TTC549 (cell line): ENCODE measurements around the gene GYPC.
"Not testable (repeated sequence)": the region's sequence is repeated elsewhere in the genome, so short reads cannot be mapped to it uniquely, and the experiment has no call there.

Experiments used
- FAIRE-seq: peaks from 2 replicates; lab custom pipeline; 2012; peaks lifted over from hg19 to GRCh38; lab: Jason Lieb, UNC

Gene GYPC, protein sequence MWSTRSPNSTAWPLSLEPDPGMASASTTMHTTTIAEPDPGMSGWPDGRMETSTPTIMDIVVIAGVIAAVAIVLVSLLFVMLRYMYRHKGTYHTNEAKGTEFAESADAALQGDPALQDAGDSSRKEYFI

DNA sequence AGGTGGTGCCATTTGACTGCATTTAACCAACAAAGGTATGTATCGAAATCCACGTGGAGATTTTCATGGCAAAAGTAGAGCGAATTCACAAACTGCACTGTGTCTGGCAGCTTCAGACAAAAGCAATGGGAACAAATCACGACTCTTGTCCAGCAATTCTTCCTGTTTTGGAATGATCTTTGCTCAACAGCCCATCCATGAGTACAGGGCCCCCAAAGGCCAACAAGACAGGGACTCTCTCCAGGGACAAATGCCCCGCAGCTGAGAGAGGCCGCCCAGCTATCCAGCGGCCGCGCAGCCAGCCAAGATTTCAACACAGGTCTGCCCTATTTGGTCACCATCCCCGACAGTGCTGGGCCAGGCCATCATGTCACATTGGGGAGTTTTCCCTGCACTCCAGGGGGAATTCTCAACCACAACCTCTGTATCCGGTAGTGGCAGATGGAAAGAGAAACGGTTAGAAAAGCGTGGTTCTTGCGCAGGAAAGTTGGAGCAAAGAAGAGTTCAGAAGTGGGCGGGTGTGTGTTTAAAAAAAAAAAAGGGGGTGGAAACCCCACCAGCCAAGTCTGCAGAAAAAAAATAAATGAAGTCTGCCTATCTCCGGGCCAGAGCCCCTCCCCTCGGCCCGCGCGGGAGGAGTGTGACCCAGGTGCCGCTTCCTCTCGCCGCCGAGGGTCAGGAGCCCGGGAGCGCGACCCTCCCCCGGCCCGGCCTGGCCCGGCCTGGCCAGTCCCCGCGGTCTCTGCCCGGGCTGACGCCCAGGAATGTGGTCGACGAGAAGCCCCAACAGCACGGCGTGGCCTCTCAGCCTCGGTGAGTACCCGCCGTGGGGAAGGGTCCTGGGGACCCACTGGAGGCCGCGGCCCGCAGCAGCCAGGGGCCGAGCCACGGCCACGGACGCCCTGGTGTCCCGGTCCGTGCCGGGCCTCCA lies at the start of gene GYPC:
Gene GYPC (plus strand): TSS at position 659 of the 931 bp plus-strand sequence. CDS start 106 bp downstream, at position 765.
- no peak for FAIRE-seq

DNA sequence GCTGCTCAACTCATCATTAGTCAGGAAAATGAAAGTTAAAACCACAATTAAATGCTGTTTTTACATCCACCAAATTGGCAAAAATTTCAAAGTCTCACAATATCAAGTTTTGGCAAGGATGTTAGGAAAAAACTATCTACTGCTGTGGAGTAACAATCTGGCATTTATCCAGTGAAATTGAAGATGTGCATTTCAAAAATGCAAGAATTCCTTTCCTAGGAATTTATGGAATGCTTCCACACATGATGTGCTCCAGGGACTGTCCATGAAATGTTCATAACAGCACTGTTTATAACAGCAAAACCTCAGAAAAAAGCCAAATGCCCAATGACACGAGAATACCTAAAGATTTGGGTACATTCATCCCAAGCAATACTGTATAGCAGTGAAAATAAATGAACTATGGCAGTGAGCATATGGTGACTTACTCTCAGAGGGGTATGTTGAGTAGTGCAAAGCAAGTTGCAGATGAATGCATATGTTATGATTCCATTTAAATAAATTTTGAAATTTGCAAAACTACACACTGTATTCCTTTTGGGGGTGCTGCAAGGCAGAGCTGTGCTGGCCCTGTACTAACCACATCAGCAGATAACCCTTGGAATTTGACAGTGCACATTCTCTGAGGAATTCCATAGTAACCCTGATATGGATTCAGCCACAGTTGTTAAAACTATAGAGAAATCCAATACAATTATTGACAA lies 41.3 kb upstream of the GYPC start:
- FAIRE-seq, result no peak

DNA sequence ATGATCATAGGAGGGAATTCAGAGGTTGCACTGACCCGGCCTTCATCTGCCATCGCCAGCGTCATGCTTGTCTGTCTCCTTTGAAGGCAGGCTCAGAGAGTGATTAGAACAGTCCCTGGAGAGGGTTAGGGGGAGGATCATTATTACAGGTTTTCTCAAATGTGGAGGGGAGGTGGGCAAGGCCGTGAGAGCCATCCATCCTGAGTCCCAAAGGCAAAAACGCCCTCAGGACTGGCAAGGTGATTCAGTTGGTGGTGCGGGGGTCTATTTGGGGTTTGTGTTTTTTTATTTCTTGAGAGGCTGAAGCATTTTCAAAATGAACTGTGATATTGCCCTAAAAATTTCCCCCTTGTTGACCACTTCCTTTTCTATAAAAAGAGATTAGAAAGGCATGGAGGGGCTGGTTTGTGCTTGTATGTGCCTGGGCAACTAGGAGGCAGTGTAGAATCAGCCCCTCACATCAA lies 39.3 kb upstream of the GYPC start:
- FAIRE-seq, result no peak

DNA sequence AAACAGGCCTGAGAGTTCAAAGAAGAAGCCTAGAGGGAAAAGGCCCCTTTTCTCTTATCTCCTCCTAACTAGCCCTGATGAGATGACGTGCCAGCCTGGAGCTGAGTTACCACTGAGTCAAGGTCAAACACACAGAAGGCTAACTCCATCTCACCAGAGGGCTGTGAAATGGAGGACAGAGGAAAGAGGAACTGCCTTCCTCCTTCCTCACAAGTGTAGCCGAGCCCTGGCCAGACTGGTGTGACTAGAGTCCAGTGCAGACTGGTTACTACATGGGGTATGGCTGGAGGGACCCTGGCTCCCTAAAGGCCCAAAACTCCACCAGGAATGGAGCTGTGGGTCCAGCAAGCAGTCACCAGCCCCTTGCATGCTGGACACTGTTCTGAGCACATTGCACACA lies 35.7 kb upstream of the GYPC start:
- FAIRE-seq, result no peak

DNA sequence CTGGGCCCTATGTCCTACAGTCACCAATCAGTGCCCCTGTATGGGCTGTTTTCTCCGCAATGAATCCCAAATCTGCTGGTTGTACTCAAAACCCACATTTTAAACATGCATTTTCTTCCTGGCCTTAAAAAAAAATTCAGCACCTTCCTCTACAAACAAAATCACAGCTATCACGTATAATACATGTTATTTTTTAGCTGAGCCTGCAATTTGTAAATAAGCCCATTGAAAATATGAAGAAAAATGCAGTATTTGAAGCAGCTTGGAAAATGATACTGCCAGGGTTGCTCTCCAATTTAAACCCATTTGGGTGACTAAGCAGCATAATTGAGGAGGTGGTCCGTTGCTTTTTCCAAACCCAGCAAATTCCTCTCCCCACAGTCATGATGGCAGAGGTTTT lies 33.0 kb upstream of the GYPC start:
- FAIRE-seq, result no peak

DNA sequence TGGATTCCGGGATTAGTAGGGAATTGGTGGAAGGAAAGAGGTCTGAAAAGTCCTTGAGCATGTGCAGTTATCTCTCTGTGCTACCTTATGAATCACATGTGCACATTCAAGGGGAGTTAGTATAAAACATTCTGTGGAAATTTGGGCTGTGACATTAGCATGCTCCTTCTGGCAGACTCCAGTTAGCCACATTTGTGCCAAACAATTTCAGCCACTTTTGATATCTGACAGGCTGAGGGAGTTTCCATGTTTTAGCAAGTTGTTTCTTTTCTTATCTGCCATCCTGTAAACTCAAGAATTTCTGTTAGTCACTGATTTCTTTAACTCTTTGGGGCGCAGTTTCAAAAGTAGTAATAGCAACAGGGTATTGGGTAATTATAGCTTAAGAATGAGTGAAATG lies 28.3 kb upstream of the GYPC start:
- no peak for FAIRE-seq

DNA sequence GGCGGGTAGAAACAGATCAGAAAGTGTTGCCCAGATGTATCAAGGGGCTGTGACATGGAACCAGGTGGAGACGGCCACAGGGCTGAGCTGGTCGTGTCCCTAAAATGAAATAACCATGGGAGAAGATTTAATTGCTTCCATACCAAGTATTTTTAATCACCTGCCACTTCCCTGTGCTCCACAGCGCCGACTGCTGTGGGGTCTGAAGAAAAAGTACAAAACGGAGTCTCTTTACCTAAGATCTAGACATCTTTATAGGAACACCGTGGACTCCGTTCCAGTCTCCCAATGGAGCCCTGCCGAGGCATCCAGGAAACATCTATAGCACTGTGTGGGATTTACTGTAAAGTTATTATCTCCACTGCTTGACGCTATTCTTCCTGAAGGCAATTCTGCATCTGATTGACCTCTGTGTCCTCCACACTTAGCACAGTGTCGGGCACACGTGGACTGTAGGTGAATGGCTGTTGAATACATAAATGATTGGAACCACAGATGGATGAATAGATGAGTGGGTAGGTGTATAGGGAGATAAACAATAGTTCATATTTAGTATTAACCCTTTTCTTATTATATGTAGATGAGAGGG lies 21.6 kb upstream of the GYPC start:
- FAIRE-seq, result no peak

DNA sequence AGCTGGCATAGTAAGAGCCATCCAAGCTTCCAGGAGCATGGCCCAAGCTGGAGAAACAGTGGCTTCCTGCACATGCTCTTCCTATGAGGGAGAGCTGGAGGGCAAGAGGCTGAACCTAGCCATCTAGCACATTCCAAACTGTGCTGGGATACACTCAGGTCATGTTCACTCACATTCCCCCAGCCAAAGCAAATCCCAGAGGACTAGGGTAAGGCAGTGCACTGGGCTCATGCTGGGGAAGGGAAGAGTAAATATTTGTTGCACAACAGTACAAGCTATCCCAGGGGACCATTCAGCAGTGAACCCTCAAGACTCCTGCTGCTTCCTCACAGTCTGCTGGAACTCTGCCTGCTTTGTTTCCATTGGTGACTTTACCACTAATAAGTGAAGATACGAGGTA lies 20.7 kb upstream of the GYPC start:
- no peak for FAIRE-seq

DNA sequence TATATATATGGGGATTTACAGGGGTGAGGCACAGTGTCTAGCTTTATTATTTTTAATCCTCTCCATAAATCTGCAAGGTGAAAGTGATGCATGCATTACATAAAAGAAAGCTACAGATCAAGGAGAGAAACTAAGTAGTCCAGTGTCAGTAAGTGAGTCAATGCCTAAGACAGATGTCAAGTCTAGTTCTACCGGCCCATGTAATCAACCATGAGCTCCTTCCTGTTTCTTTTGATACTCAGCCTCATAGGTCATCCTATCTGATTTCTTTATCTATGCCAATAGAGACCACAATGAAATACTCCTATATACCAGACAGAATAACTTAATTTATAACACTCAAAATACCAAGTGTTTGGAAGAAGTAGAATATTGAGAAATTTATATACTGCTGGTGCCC lies 20.2 kb upstream of the GYPC start:
- no peak for FAIRE-seq

DNA sequence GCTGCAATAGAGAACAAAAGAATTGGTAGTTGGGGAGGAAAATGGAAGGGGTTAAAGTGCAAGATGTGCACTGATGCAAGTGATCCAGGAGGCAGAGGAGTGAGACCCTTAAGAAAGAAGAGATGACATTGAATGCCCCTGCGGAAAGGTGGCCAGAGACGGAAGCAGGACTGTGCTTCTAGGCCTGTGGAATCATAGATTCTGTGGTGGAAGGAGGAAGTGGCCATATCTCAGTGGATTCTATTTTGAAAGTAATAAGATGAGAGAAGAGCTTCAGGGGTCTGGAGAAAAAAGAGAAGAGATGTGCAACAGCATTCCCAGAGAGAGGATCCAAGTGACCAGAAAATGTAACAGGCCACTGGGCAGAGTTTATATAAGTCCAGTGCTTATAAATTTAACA lies 18.6 kb upstream of the GYPC start:
- no peak for FAIRE-seq

DNA sequence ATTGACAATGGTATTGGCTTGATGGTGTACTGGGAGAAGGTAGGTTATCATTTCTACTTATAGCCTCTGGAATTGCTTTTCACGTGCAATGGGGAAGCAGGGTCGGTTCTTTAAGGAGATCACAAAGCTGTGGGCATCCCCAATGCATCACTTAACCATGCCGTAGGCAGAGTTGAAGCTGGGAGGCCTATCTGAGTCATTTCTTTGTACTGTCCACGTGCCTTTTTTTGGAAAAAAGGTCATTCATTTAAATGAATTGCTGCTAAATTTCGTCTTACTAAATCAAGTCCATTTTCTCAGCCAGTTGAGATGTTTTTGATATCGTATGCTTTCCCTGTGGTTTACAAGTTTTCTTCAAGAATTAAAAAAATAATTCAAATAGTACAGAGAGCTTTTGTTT lies 17.2 kb upstream of the GYPC start:
- no peak for FAIRE-seq

DNA sequence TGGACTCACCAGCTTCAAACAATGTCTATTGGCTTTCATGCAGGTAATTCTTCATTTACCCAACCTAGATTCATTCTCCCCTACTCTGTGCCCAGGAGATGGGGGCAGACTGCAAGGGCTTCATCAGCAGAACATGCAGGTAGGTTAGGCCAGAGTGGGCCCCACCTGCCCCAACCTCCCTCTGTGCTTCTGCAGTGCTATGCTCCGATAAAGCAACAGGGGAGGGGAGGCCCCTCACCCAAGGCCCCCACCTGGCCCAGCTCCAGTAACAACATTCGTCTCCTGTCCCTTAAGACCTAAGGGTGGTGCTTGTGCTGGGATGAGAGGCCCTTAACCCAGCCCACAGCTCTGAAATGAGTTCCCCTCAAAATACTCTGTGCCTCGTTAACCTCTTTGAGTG lies 16.7 kb upstream of the GYPC start:
- no peak for FAIRE-seq

DNA sequence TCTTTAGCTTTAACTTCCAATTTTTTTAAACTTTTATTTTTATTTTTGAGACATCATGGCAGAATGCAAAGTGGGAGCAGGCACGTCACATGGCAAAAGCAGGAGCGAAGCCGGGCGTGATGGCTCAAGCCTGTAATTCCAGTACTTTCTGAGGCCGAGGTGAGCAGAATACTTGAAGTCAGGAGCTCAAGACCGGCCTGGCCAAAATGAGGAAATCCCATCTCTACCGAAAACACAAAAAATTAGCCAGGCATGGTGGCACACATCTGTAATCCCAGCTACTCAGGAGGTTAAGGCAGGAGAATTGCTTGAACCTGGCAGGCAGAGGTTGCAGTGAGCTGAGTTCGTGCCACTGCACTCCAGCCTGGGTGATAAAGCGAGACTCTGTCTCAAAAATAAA lies 14.7 kb upstream of the GYPC start:
- not testable (repeated sequence) for FAIRE-seq

DNA sequence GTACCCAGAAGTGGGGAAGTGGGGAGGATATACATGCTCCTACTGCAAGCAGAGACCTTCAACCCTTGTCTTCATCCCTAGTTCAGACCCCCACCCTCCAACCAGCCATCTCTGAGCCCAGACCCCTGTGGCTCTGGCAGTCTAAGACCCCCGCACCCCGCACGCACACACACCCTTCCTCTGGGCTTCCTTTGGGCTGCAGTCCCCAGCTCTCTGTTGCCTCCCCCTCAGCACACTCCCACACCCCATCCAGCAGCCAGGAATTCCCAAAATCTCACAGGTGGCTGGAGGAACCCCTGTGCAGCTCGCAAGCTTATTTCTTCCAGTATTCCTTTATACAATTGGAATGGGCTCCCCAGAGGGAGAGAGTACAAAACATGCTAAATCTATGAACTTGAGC lies 13.9 kb upstream of the GYPC start:
- FAIRE-seq, result no peak

DNA sequence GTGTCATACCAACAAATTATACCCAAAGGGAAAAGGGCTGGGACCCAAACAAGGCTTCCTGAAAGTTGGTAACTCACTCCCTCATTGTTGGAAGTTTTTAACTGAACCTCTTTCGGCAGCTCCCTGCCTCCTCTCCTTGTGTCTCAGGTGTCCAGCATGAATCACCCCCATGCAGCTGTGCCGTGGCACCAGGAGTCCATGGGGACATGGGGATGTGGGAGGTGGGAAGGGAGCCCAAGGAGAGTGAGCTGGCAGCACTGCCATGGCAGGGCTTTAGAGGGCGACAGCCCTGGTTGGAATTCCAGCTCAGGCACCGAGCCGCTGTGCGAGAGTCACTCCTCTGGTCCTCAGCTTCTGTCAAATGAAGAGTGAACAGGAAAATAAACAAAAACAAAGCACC lies 12.5 kb upstream of the GYPC start:
- no peak for FAIRE-seq

DNA sequence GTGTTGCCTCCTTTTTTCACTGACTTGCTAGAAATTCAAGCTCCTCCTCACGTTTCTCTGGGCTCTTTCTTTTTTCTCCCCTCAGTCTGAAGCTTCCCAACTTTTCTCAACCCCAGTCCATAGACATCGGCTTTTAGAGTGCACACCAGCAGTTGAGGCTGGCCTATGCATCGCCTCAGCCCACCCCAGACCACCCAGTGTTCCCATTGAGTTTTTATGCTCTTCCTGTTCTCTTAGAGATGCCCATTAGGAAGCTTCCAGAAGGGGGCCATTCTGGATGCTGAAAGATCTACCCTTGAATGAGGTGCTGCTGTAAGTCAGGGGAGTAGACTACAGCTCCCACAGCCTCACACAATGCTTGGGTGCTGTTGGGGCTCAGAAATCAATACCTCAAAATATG lies 12.0 kb upstream of the GYPC start:
- FAIRE-seq, result no peak

DNA sequence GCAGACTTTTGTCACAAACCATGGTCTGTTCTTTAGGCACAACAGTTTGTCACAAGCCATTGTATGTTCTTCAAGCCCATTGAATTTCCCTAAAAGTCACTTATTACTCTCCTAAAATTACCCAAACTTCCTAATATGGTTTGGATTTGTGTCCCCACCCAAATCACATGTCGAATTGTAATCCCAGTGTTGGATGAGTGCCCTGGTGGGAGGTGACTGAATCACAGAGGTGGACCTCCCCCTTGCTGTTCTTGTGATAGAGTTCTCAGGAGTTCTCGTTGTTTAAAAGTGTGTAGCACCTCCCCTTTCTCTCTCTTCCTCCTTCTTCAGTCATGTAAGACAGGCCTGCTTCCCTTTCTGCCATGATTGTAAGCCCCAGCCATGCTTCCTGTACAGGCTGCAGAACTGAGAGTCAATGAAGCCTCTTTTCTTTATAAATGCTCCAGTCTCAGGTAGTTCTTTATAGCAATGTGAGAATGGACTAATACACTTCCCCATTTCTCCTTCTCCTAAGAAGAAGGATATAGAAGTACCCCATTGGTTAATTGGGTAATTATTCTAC lies 11.2 kb upstream of the GYPC start:
- FAIRE-seq, result no peak

DNA sequence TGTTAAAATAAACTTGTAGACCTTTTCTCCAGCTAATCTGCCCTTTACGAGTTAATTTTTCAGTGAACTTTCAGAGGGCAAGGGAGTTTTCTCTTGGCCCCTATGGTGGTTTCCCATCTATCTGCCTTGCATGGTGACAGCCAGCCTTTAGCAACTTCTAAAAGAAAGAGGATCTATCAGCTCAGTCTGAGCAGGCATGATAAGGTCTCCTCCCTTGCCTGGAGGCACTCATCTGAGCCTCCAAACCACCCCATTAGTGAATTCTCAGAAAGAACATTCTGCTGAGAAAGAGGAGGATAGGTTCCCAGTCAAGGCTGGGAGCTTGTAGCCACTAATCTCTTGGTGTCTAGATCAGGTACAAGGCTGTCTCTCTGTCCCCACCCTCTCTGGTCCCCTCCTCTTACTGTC lies 10.7 kb upstream of the GYPC start:
- no peak for FAIRE-seq

DNA sequence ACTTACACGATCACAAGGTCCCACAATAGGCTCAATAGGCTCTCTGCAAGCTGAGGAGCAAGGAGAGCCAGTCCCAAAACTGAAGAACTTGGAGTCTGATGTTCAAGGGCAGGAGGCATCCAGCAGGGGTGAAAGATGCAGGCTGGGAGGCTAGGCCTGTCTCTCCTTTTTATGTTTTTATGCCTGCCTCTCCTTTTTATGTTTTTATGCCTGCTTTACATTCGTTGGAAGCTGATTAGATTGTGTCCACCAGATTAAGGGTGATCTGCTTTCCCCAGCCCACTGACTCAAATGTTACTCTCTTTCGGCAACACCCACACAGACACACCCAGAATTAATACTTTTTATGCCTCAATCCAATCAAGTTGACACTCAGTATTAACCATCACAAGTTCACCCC lies 9.9 kb upstream of the GYPC start:
- no peak for FAIRE-seq

DNA sequence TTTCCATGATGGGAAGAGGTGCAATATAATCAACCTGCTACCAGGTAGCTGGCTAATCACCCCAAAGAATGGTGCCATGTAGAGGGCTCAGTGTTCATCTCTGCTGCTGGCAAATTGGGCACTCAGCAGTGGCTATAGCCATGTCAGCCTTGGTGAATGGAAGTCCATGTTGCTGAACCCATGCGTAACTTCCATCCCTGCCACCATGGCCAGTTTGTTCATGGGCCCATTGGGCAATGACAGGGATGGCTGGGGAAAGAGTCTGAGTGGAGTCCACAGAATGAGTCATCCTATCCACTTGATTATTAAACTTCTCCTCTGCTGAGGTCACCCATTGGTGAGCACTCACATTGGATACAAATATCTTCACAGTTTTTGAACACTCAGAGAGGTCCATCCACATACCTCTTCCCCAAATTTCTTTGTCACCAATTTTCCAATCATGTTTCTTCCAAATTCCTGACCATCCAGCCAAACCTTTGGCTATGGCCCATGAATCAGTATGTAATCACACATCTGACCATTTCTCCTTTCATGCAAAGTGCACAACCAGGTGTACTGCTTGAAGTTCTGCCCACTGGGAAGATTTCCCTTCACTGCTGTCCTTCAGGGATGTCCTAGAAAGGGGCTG lies 8.1 kb upstream of the GYPC start:
- not testable (repeated sequence) for FAIRE-seq

DNA sequence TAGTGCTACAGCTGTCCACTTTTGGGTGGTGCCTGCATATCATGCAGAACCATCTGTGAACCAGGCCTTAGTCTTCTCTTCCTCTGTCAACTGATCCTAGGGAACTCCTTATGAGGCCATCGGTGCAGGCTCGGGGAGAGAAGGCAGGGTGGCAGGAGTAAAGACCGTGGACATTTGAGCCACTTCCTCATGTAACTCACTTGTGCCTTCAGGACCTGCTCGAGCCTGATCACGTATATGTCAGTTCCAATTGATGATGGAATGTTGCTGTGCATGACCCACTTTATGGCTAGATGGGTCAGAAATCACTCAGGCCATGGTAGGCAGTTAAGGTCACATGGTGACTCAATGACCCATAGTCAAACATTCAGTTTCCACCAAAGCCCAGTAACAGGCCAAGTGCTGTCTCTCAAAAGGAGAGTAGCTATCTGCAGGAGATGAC lies 7.6 kb upstream of the GYPC start:
- FAIRE-seq, result not testable (repeated sequence)

DNA sequence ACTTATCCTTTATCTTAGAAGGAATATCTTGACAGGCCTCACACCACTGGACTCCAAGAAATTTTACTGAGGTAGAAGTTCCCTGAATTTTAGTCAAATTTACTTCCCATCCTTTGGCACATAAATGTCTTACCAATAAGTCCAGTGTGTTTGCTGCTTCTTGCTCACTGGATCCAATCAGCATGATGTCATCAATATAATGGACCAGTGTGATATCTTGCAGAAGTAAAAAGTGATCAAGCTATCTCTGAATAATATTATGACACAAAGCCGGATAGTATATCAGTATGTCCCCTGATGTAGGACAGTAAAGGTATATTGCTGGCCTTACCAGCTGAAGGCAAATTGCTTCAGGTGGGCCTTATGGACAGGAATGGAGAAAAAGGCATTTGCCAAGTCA lies 6.9 kb upstream of the GYPC start:
- FAIRE-seq, result no peak
